Panc1 (cell line): Measurements from ENCODE around the gene UST. TPM values are rescaled to one million over a fixed set of nuclear protein-coding genes. Genes with fewer than 3 reads are reported as not detected.

Experiments used
- ATAC-seq: fragments of 200-7000 bp; cut with Tn5 transposase; 2 replicates; pipeline ENCODE4 v1.9.1; 2020; ENCODE audit warnings: mild to moderate bottlenecking, moderate library complexity
- BruUV-seq: library from RNA; stranded (reverse); fragments of 400-500 nt; replicated peaks from 2 replicates; lab custom pipeline; 2021; lab: Mats Ljungman, UMichigan
- CTCF ChIA-PET: fragments of 300-600 bp; sonication (Branson Sonifier 250); formaldehyde crosslinking; loops from one replicate; lab custom pipeline; 2022; ENCODE audit warnings: antibody characterized with exemption; lab: Charles Lee
- POLR2A ChIA-PET: fragments of 300-600 bp; sonication (Branson Sonifier 250); formaldehyde crosslinking; loops from one replicate; lab custom pipeline; 2022; ENCODE audit warnings: antibody characterized with exemption; lab: Charles Lee
- DNase-seq: peaks from one replicate; pipeline ENCODE4 v3.0.0-alpha.2; 2010; ENCODE audit warnings: low read depth, low spot score
- H3K27ac ChIP-seq: 2 replicates; pipeline ENCODE4 v1.5.1; 2011; ENCODE audit warnings: mild to moderate bottlenecking, low read length, inconsistent platforms
- H3K27me3 ChIP-seq: fragments of 200-500 bp; sonication (Bioruptor generic); 2 replicates; pipeline ENCODE4 v1.6.0; 2014; ENCODE audit warnings: low read length, inconsistent platforms; ENCODE audit not compliant: control insufficient read depth, insufficient read depth
- H3K36me3 ChIP-seq: fragments of 200-500 bp; sonication (Bioruptor generic); 2 replicates; pipeline ENCODE4 v1.5.1; 2014; ENCODE audit warnings: inconsistent platforms, mild to moderate bottlenecking, low read length, moderate library complexity; ENCODE audit not compliant: control insufficient read depth, insufficient read depth
- H3K4me1 ChIP-seq: 2 replicates; pipeline ENCODE4 v1.5.1; 2011; ENCODE audit warnings: inconsistent platforms, mild to moderate bottlenecking, low read length, moderate library complexity; ENCODE audit not compliant: control insufficient read depth, insufficient read depth
- H3K4me3 ChIP-seq, 2 experiments: 2 replicates each; pipeline ENCODE4 v1.5.1; 2011 to 2012; ENCODE audit warnings: low read depth in 2 of 2, low read length in 2 of 2, mild to moderate bottlenecking in 2 of 2, inconsistent platforms in 1 of 2, moderate library complexity in 1 of 2
- H3K9me3 ChIP-seq: fragments of 200-500 bp; sonication (Bioruptor generic); 2 replicates; pipeline ENCODE4 v1.5.1; 2014; ENCODE audit warnings: low read depth, mild to moderate bottlenecking, inconsistent platforms, low read length, moderate library complexity; ENCODE audit not compliant: control insufficient read depth, insufficient read depth
- POLR2AphosphoS5 ChIP-seq: IDR thresholded peaks from 2 replicates; pipeline ENCODE4 v1.6.1; 2012; ENCODE audit warnings: mild to moderate bottlenecking, low read depth, low read length, moderate library complexity
- REST ChIP-seq, 2 experiments: IDR thresholded peaks; 2 replicates each; pipeline ENCODE4 v1.6.1; 2011 to 2012; ENCODE audit warnings: low read depth in 2 of 2, control low read depth in 1 of 2, low read length in 1 of 2, mild to moderate bottlenecking in 1 of 2, moderate library complexity in 1 of 2; ENCODE audit not compliant: insufficient read depth in 1 of 2
- SIN3A ChIP-seq: IDR thresholded peaks from 2 replicates; pipeline ENCODE4 v1.6.1; 2012; ENCODE audit warnings: low read depth, mild to moderate bottlenecking, low read length, moderate library complexity, borderline replicate concordance; ENCODE audit not compliant: insufficient read depth
- TCF7L2 ChIP-seq: IDR thresholded peaks from 2 replicates; pipeline ENCODE4 v1.6.1; 2011; ENCODE audit warnings: mild to moderate bottlenecking, low read depth, low read length, inconsistent platforms
- in situ Hi-C: cut with HindIII; loops from 2 replicates; pipeline ENCODE4 v1.10.0; 2016; ENCODE audit warnings: low sequenced_read_pairs, low pct_unique_long_range_greater_than_20kb
- intact Hi-C: fragments of 100-400 bp; cut with micrococcal nuclease; formaldehyde crosslinking; loops from one replicate; pipeline ENCODE4 v1.10.0; 2022; ENCODE audit not compliant: unreplicated experiment
- total RNA-seq: library from RNA; stranded (reverse); gene quantifications from one replicate; pipeline ENCODE4 v1.2.1, GENCODE V29; 2021; ENCODE audit not compliant: unreplicated experiment
- TF ChIP-seq, protein P1 (sequence below): fragments of 450-650 bp; IDR thresholded peaks from 2 replicates; pipeline ENCODE4 v1.5.1; 2017; ENCODE audit warnings: mild to moderate bottlenecking

UST gene
- total RNA-seq, 1 experiment from 2014 or later, result 0.15 TPM

- Histone ChIP-seq H3K36me3 (no peaks in the 10 kb centered on the region), H3K4me3 (no peak overlapping the region), H3K27me3 (no peaks in the 10 kb centered on the region; the same call in none of the 2 replicates), H3K9me3 (no peaks in the 10 kb centered on the region), H3K27ac (no peak overlapping the region), H3K4me1 (no peaks in the 10 kb centered on the region)
- no peak for TF ChIP-seq TCF7L2
- no peak for TF ChIP-seq POLR2AphosphoS5
- no peak for TF ChIP-seq SIN3A
- TF ChIP-seq REST (IDR thresholded peaks at IDR 0.05; ENCODE audit: insufficient read depth in 1 of 2, low read depth in 2 of 2, low read length in 1 of 2), result no peak
- TF ChIP-seq, protein P1, sequence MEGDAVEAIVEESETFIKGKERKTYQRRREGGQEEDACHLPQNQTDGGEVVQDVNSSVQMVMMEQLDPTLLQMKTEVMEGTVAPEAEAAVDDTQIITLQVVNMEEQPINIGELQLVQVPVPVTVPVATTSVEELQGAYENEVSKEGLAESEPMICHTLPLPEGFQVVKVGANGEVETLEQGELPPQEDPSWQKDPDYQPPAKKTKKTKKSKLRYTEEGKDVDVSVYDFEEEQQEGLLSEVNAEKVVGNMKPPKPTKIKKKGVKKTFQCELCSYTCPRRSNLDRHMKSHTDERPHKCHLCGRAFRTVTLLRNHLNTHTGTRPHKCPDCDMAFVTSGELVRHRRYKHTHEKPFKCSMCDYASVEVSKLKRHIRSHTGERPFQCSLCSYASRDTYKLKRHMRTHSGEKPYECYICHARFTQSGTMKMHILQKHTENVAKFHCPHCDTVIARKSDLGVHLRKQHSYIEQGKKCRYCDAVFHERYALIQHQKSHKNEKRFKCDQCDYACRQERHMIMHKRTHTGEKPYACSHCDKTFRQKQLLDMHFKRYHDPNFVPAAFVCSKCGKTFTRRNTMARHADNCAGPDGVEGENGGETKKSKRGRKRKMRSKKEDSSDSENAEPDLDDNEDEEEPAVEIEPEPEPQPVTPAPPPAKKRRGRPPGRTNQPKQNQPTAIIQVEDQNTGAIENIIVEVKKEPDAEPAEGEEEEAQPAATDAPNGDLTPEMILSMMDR, result no peak
- intact Hi-C loops, result no loop called here
- BruUV-seq, result no TSS peak
- in situ Hi-C loops, result no loop called here
- DNase-seq, result no peak
- ChIA-PET CTCF (no interaction called here), POLR2A (no interaction called here)
- 0 out of 2 replicates have a peak, but pooled peaks have one; percentile 45 for ATAC-seq
These were observed 268.1 kb downstream of the UST start for GRCh38 chr6:149014631-149015534.

GRCh38 chr6:149015535-149016525 is 269.0 kb downstream of the UST start:
- POLR2A ChIA-PET, result no interaction called here
- no peak overlapping the region for H3K4me3 ChIP-seq
- H3K36me3 ChIP-seq, result no peaks in the 10 kb centered on the region
- H3K27me3 ChIP-seq, result no peaks in the 10 kb centered on the region; the same call in none of the 2 replicates
- BruUV-seq, result no TSS peak
- TF ChIP-seq TCF7L2 (no peak), SIN3A (no peak), REST (IDR thresholded peaks at IDR 0.05; ENCODE audit: insufficient read depth in 1 of 2, low read depth in 2 of 2, low read length in 1 of 2) (no peak), POLR2AphosphoS5 (no peak)
- TF ChIP-seq, protein P1, result no peak
- DNase-seq, result no peak
- intact Hi-C loops (no loop called here), in situ Hi-C loops (no loop called here)
- CTCF ChIA-PET, result no interaction called here
- no peak for ATAC-seq
- no peaks in the 10 kb centered on the region for H3K9me3 ChIP-seq
- H3K4me1 ChIP-seq, result no peaks in the 10 kb centered on the region
- H3K27ac ChIP-seq, result no peak overlapping the region
